IMR-90 (cell line): ENCODE measurements around the gene KLC3. TPM values are rescaled to one million over a fixed set of nuclear protein-coding genes. Genes with fewer than 3 reads are reported as not detected.

Source experiments
- ATAC-seq: fragments of 200-7000 bp; cut with Tn5 transposase; 2 replicates; pipeline ENCODE4 v1.9.1; 2020; ENCODE audit warnings: low read depth, mild to moderate bottlenecking, moderate library complexity
- BruUV-seq: library from RNA; stranded (reverse); fragments of 400-500 nt; replicated peaks from 2 replicates; lab custom pipeline; 2021; lab: Mats Ljungman, UMichigan
- CTCF ChIA-PET: fragments of 300-600 bp; formaldehyde crosslinking; extraction: SDS; loops from one replicate; lab custom pipeline; 2021; ENCODE audit warnings: antibody characterized with exemption; lab: Yijun Ruan, JAX
- POLR2A ChIA-PET: fragments of 300-600 bp; sonication (Branson Sonifier 250); formaldehyde crosslinking; loops from one replicate; lab custom pipeline; 2022; ENCODE audit warnings: antibody characterized with exemption; ENCODE audit not compliant: unreplicated experiment; lab: Charles Lee
- DNase-seq: peaks from one replicate; pipeline ENCODE4 v3.0.0; 2013
- H2AFZ ChIP-seq: replicated peaks from 2 replicates; pipeline ENCODE3; 2013; ENCODE audit warnings: low read length, mild to moderate bottlenecking; ENCODE audit not compliant: poor library complexity
- H2AK5ac ChIP-seq: 2 replicates; pipeline ENCODE4 v1.6.1; 2013; ENCODE audit warnings: low read depth, low read length, inconsistent platforms
- H2AK9ac ChIP-seq: replicated peaks from 2 replicates; pipeline ENCODE3; 2013; ENCODE audit warnings: mild to moderate bottlenecking, low read depth, low read length, moderate library complexity; ENCODE audit not compliant: poor library complexity
- H2BK120ac ChIP-seq: 2 replicates; pipeline ENCODE4 v1.6.1; 2013; ENCODE audit warnings: low read depth, low read length, inconsistent platforms
- H2BK15ac ChIP-seq: 3 replicates; pipeline ENCODE4 v1.6.1; 2013; ENCODE audit warnings: low read depth, low read length, inconsistent platforms
- H2BK20ac ChIP-seq: 2 replicates; pipeline ENCODE4 v1.6.1; 2013; ENCODE audit warnings: low read depth, mild to moderate bottlenecking, inconsistent platforms, low read length, moderate library complexity
- H2BK5ac ChIP-seq: 2 replicates; pipeline ENCODE4 v1.6.1; 2013; ENCODE audit warnings: mild to moderate bottlenecking, low read depth, low read length, inconsistent platforms; ENCODE audit not compliant: poor library complexity, severe bottlenecking
- H3K14ac ChIP-seq: replicated peaks from 2 replicates; pipeline ENCODE4 v1.6.1; 2013; ENCODE audit warnings: low read depth, low read length, inconsistent platforms
- H3K18ac ChIP-seq: 2 replicates; pipeline ENCODE4 v1.6.1; 2013; ENCODE audit warnings: low read depth, low read length, control low read depth
- H3K23ac ChIP-seq: 2 replicates; pipeline ENCODE4 v1.6.1; 2013; ENCODE audit warnings: low read depth, low read length, inconsistent platforms
- H3K27ac ChIP-seq: 2 replicates; pipeline ENCODE4 v1.5.1; 2013; ENCODE audit warnings: mild to moderate bottlenecking, control low read depth, low read length; ENCODE audit not compliant: insufficient read depth
- H3K27me3 ChIP-seq: 2 replicates; pipeline ENCODE4 v1.6.1; 2013; ENCODE audit warnings: low read length; ENCODE audit not compliant: control insufficient read depth, insufficient read depth
- H3K36me3 ChIP-seq: 2 replicates; pipeline ENCODE4 v1.6.1; 2013; ENCODE audit warnings: low read length, mixed read lengths; ENCODE audit not compliant: control insufficient read depth, insufficient read depth
- H3K4ac ChIP-seq: 2 replicates; pipeline ENCODE4 v1.6.1; 2013; ENCODE audit warnings: low read depth, low read length, inconsistent platforms
- H3K4me1 ChIP-seq: 2 replicates; pipeline ENCODE4 v1.6.1; 2013; ENCODE audit warnings: low read length, mixed read lengths; ENCODE audit not compliant: control insufficient read depth, insufficient read depth
- H3K4me2 ChIP-seq: 2 replicates; pipeline ENCODE4 v1.6.1; 2013; ENCODE audit warnings: low read depth, mild to moderate bottlenecking, control low read depth, low read length, moderate library complexity
- H3K4me3 ChIP-seq: 2 replicates; pipeline ENCODE4 v1.5.1; 2013; ENCODE audit warnings: low read depth, mild to moderate bottlenecking, control low read depth, low read length, moderate library complexity; ENCODE audit not compliant: insufficient read depth
- H3K56ac ChIP-seq: 2 replicates; pipeline ENCODE4 v1.6.1; 2013; ENCODE audit warnings: low read length, inconsistent platforms; ENCODE audit not compliant: insufficient read depth; ENCODE audit errors: extremely low read depth
- H3K79me1 ChIP-seq, 2 experiments: 2 replicates each; pipeline ENCODE4 v1.6.1; 2013; ENCODE audit warnings: low read length in 2 of 2, inconsistent platforms in 1 of 2, low read depth in 1 of 2
- H3K9ac ChIP-seq: 2 replicates; pipeline ENCODE4 v1.6.1; 2013; ENCODE audit warnings: low read depth, low read length, control low read depth
- H3K9me1 ChIP-seq: 2 replicates; pipeline ENCODE4 v1.6.1; 2013; ENCODE audit warnings: low read length, inconsistent platforms; ENCODE audit not compliant: insufficient read depth
- H3K9me3 ChIP-seq: 2 replicates; pipeline ENCODE4 v1.6.1; 2013; ENCODE audit warnings: low read length; ENCODE audit not compliant: control insufficient read depth, insufficient read depth
- H4K20me1 ChIP-seq: 2 replicates; pipeline ENCODE4 v1.6.1; 2013; ENCODE audit warnings: low read length, inconsistent platforms; ENCODE audit not compliant: insufficient read depth
- H4K5ac ChIP-seq: 2 replicates; pipeline ENCODE4 v1.6.1; 2013; ENCODE audit warnings: mild to moderate bottlenecking, low read depth, low read length, control low read depth
- H4K8ac ChIP-seq, 2 experiments: 2 replicates each; pipeline ENCODE4 v1.6.1; 2013; ENCODE audit warnings: low read depth in 2 of 2, low read length in 2 of 2, control low read depth in 1 of 2, inconsistent platforms in 1 of 2
- H4K91ac ChIP-seq: 2 replicates; pipeline ENCODE4 v1.6.1; 2013; ENCODE audit warnings: low read depth, low read length, inconsistent platforms; ENCODE audit not compliant: insufficient read depth
- BHLHE40 ChIP-seq: fragments of 150-350 bp; IDR thresholded peaks from 2 replicates; pipeline ENCODE4 v1.6.1; 2016; ENCODE audit warnings: mild to moderate bottlenecking, low read depth, low read length
- CHD1 ChIP-seq: IDR thresholded peaks from 2 replicates; pipeline ENCODE4 v1.6.1; 2012; ENCODE audit warnings: low read depth, low read length, improper control_type of control experiment
- FOS ChIP-seq: fragments of 150-350 bp; IDR thresholded peaks from 2 replicates; pipeline ENCODE4 v1.6.1; 2016; ENCODE audit warnings: low read depth, low read length
- MAZ ChIP-seq: IDR thresholded peaks from 2 replicates; pipeline ENCODE4 v1.6.1; 2012; ENCODE audit warnings: low read depth, mild to moderate bottlenecking, low read length, improper control_type of control experiment, moderate library complexity, borderline replicate concordance
- MXI1 ChIP-seq: IDR thresholded peaks from 2 replicates; pipeline ENCODE4 v1.6.1; 2012; ENCODE audit warnings: low read depth, mild to moderate bottlenecking, low read length, moderate library complexity, borderline replicate concordance
- RCOR1 ChIP-seq: IDR thresholded peaks from 2 replicates; pipeline ENCODE4 v1.6.1; 2012; ENCODE audit warnings: mild to moderate bottlenecking, low read length, improper control_type of control experiment; ENCODE audit not compliant: insufficient replicate concordance
- RFX5 ChIP-seq: IDR thresholded peaks from 2 replicates; pipeline ENCODE4 v1.8.0; 2012; ENCODE audit warnings: low read depth, mild to moderate bottlenecking, low read length, moderate library complexity
- SMC3 ChIP-seq: fragments of 150-350 bp; IDR thresholded peaks from 2 replicates; pipeline ENCODE4 v1.6.1; 2016; ENCODE audit warnings: low read depth, mild to moderate bottlenecking, antibody characterized with exemption, low read length, moderate library complexity
- USF2 ChIP-seq: fragments of 150-350 bp; IDR thresholded peaks from 2 replicates; pipeline ENCODE4 v1.6.1; 2017; ENCODE audit warnings: mild to moderate bottlenecking, antibody characterized with exemption, low read length, low read depth
- WGBS, 2 experiments: methylation state at CpG; one replicate each; pipeline versions ENCODE4 v1.1.5 to v1.1.7; 2013; ENCODE audit warnings: missing lambda C conversion rate in 2 of 2; ENCODE audit not compliant: insufficient read length in 1 of 2; ENCODE audit errors: extremely low coverage in 2 of 2; 5-methylcytosine and 5-hydroxymethylcytosine counted together
- dilution Hi-C: fragments of 300-500 bp; cut with HindIII; formaldehyde crosslinking; loops from one replicate; pipeline ENCODE4 v1.14.3; 2018; ENCODE audit warnings: low sequenced_read_pairs; ENCODE audit not compliant: unreplicated experiment
- in situ Hi-C: fragments of 300-500 bp; cut with MboI; formaldehyde crosslinking; loops from 3 replicates; pipeline ENCODE4 v1.14.3; 2019; ENCODE audit warnings: low sequenced_read_pairs, inconsistent platforms, mixed read lengths
- intact Hi-C: fragments of 100-400 bp; cut with micrococcal nuclease; formaldehyde crosslinking; loops from 2 replicates; pipeline ENCODE4 v1.10.0; 2022
- polyA plus RNA-seq, 3 experiments: library from polyadenylated mRNA; depleted of rRNA; stranded (reverse); fragments of >200 nt; gene quantifications; 2 replicates each; pipeline ENCODE4 v1.2.3, GENCODE V29; 2012; ENCODE audit warnings: low replicate concordance in 1 of 3
- total RNA-seq: library from RNA; depleted of rRNA; stranded (reverse); fragments of >200 nt; gene quantifications from 2 replicates; pipeline ENCODE4 v1.2.3, GENCODE V29; 2012

KLC3 gene
- total and polyA plus RNA-seq, 2 of the 4 experiments (the other 2 are of a cell fraction), result 0.14 to 0.18 TPM

- dilution Hi-C loops, result no loop called here
- POLR2A ChIA-PET, result no interaction called here
- WGBS, 2 experiments, result 79% methylated on average over 13 of the region's 15 CpGs; no CpG with 5 or more reads in 1 of the 2 experiments
Observed at GRCh38 chr19:45345506-45345860, 4.9 kb downstream of the KLC3 start.

More at GRCh38 chr19:45345506-45345860, 4.9 kb downstream of the KLC3 start:
- in situ Hi-C loops, result no loop called here
- intact Hi-C loops, result no loop called here
- no peak overlapping the region for H2AFZ ChIP-seq
- CTCF ChIA-PET, result no interaction called here
- no peak overlapping the region for H2BK15ac ChIP-seq
- no peak overlapping the region for H3K27ac ChIP-seq
- TF ChIP-seq CHD1 (no peak), SMC3 (no peak), MXI1 (no peak), FOS (no peak), USF2 (no peak), BHLHE40 (no peak), RFX5 (no peak), MAZ (no peak), RCOR1 (no peak)
- no TSS peak for BruUV-seq
- H3K79me1 ChIP-seq, result no peaks in the 10 kb centered on the region
- peaks cover 8% of the 10 kb centered on the region for H4K20me1 ChIP-seq
- no peak for ATAC-seq
- no peak for DNase-seq
- no peak overlapping the region for H3K56ac ChIP-seq
- H3K23ac ChIP-seq, result no peak overlapping the region
- H3K4ac ChIP-seq, result no peak overlapping the region
- no peak overlapping the region for H4K91ac ChIP-seq
- H4K8ac ChIP-seq, result no peak overlapping the region
- peaks cover 2% of the 10 kb centered on the region; the same call in 1 of the 2 replicates for H3K9me1 ChIP-seq
- no peak overlapping the region for H2AK9ac ChIP-seq
- H2AK5ac ChIP-seq, result no peak overlapping the region
- H3K14ac ChIP-seq, result no peak overlapping the region
- no peak overlapping the region for H2BK5ac ChIP-seq
- peaks cover 17% of the 10 kb centered on the region for H3K27me3 ChIP-seq
- no peak overlapping the region for H3K9ac ChIP-seq
- no peaks in the 10 kb centered on the region for H3K4me1 ChIP-seq
- H3K4me3 ChIP-seq, result no peak overlapping the region
- H3K18ac ChIP-seq, result no peak overlapping the region
- H3K4me2 ChIP-seq, result no peak overlapping the region
- H3K9me3 ChIP-seq, result no peaks in the 10 kb centered on the region
- peaks cover 2% of the 10 kb centered on the region; the same call in 1 of the 2 replicates for H3K36me3 ChIP-seq
- no peak overlapping the region for H2BK120ac ChIP-seq
- no peak overlapping the region for H2BK20ac ChIP-seq
- H4K5ac ChIP-seq, result no peak overlapping the region
